ENCODE results near the gene CASTOR2.
"Not testable (repeated sequence)": the region's sequence is repeated elsewhere in the genome, so short reads cannot be mapped to it uniquely, and the experiment has no call there.

GRCh38 chr7:74958328-74958727 is 6.2 kb upstream of the CASTOR2 start:
- TF ChIP-seq CTCF, POLR2A (IDR thresholded peaks at IDR 0.05): not testable (repeated sequence)

Data from adrenal gland (tissue), 5 donors.